Ovary (tissue), 9 donors: ENCODE data around the gene EMILIN2. TPM values are rescaled to one million over a fixed set of nuclear protein-coding genes. Genes with fewer than 3 reads are reported as not detected.

Source experiments
- DNase-seq, 5 donors: peaks; one replicate each; pipeline ENCODE4 v3.0.0-alpha.2; 2019 to 2020
- H3K27ac ChIP-seq, 2 donors: fragments of 200-600 bp; one replicate each; pipeline versions ENCODE4 v1.5.1 to v1.8.0; 2019 to 2022
- H3K27me3 ChIP-seq: fragments of 200-600 bp; one replicate; pipeline ENCODE4 v1.8.0; 2022
- H3K36me3 ChIP-seq: fragments of 200-600 bp; sonication (generic); one replicate; pipeline ENCODE4 v1.5.1; 2019
- H3K4me1 ChIP-seq: one replicate; pipeline ENCODE4 v1.8.1; 2013; ENCODE audit warnings: mild to moderate bottlenecking, moderate library complexity; ENCODE audit not compliant: insufficient read depth
- H3K4me3 ChIP-seq: fragments of 200-600 bp; sonication (generic); one replicate; pipeline ENCODE4 v1.5.1; 2017
- H3K9me3 ChIP-seq, 2 donors: fragments of 200-600 bp in 1 of 2; sonication (generic) in 1 of 2; one replicate each; pipeline versions ENCODE4 v1.5.1 to v1.8.1; 2013 to 2019; ENCODE audit warnings: mild to moderate bottlenecking in 1 of 2, moderate library complexity in 1 of 2
- EP300 ChIP-seq: sonication (generic); formaldehyde crosslinking; IDR thresholded peaks from one replicate; pipeline ENCODE4 v1.6.1; 2017; ENCODE audit warnings: antibody characterized with exemption
- POLR2A ChIP-seq: fragments of 450-650 bp; IDR thresholded peaks from one replicate; pipeline ENCODE4 v1.6.1; 2017; ENCODE audit warnings: antibody characterized with exemption, mild to moderate bottlenecking, moderate library complexity
- WGBS, 3 donors: extraction: QIAGEN DNeasy Blood & Tissue Kit in 1 of 3; methylation state at CpG; one replicate each; pipeline versions ENCODE4 v1.1.5 to v1.1.7; 2013 to 2017; 5-methylcytosine and 5-hydroxymethylcytosine counted together
- intact Hi-C, 4 donors: fragments of 100-400 bp; cut with DNase I; formaldehyde crosslinking; loops; one replicate each; pipeline versions ENCODE4 v1.11.0 to v1.15.1; 2022 to 2023
- polyA plus RNA-seq, 2 donors: library from polyadenylated mRNA; stranded (reverse); fragments of 200-250 nt in 1 of 2; fragments of 350-450 nt in 1 of 2; fragmentation: Illumina TruSeq in 1 of 2; extraction: RNeasy Lipid Tissue Mini Kit (QIAGEN cat#74804) in 1 of 2; gene quantifications; one replicate each; pipeline ENCODE4 v1.2.3, GENCODE V29; 2013 to 2014
- total RNA-seq, 7 donors: library from RNA; depleted of rRNA in 2 of 7; stranded (reverse); fragments of >200 nt in 2 of 7; fragmentation: NEBNext Ultra II Directional in 3 of 7; extraction: Animal tissue kit (Norgen Biotek cat#: 25700) in 3 of 7; gene quantifications; one replicate each; pipeline versions ENCODE4 v1.1.0 to v1.2.4, GENCODE V29; 2016 to 2023
- TF ChIP-seq, protein P1 (sequence below), 3 donors: fragments of 450-650 bp in 2 of 3; fragments of 200-600 bp in 1 of 3; IDR thresholded peaks; one replicate each; pipeline versions ENCODE4 v1.5.1 to v1.8.0; 2016 to 2022; ENCODE audit warnings: antibody characterized with exemption in 3 of 3, mild to moderate bottlenecking in 1 of 3
- donor health status: DM: no; HTN: no; CAD: no; lungs with moderate emphysema.
- donor health status: DM: no; HTN: no; CAD: no.
- donor health status: Bipolar disorder and iron deficiency.
- donor health status: DM: yes; HTN: yes; CAD: no.
- donor health status: DM: no; HTN: no; CAD: no.
- donor health status: DM: yes; HTN: yes; CAD: no.

EMILIN2 gene
- total and polyA plus RNA-seq, 9 donors, result 16.5 to 40.4 (median 34.3) TPM

DNA sequence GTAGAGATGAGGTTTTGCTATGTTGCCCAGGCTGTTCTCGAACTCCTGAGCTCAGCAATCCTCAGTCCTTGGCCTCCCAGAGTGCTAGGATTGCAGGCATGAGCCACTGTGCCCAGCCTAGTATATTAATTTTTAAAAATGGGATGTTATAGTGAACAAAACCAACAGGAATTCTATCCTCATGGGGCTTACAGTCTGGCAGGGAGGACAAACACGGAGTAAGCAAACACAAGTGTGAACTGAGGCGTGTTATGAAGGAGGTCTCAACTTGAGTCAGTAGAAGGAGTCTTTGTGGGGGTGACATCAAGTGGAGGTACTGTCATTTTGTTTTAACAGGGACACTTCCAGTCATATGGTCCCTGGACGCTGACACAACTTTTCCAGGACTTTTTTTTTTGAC is 33.1 kb downstream of the EMILIN2 start:
- Histone ChIP-seq H3K4me3 (no peak overlapping the region), H3K27me3 (no peaks in the 10 kb centered on the region), H3K36me3 (no peaks in the 10 kb centered on the region), H3K4me1 (peaks cover 14% of the 10 kb centered on the region), H3K9me3 (no peaks in the 10 kb centered on the region), H3K27ac (no peak overlapping the region)
- 91 to 95% (median 94%) methylated on average over 4 of the region's 4 CpGs for WGBS, 3 donors
- TF ChIP-seq, protein P1, sequence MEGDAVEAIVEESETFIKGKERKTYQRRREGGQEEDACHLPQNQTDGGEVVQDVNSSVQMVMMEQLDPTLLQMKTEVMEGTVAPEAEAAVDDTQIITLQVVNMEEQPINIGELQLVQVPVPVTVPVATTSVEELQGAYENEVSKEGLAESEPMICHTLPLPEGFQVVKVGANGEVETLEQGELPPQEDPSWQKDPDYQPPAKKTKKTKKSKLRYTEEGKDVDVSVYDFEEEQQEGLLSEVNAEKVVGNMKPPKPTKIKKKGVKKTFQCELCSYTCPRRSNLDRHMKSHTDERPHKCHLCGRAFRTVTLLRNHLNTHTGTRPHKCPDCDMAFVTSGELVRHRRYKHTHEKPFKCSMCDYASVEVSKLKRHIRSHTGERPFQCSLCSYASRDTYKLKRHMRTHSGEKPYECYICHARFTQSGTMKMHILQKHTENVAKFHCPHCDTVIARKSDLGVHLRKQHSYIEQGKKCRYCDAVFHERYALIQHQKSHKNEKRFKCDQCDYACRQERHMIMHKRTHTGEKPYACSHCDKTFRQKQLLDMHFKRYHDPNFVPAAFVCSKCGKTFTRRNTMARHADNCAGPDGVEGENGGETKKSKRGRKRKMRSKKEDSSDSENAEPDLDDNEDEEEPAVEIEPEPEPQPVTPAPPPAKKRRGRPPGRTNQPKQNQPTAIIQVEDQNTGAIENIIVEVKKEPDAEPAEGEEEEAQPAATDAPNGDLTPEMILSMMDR (IDR thresholded peaks at IDR 0.05), result no peak
- no peak for TF ChIP-seq POLR2A
- DNase-seq, result no peak
- intact Hi-C loops, result loop anchor here in 1 of 4 donors (2.0 kb wide), 1 partner anchor 21 kb away; no protein-coding TSS in a partner anchor

DNA sequence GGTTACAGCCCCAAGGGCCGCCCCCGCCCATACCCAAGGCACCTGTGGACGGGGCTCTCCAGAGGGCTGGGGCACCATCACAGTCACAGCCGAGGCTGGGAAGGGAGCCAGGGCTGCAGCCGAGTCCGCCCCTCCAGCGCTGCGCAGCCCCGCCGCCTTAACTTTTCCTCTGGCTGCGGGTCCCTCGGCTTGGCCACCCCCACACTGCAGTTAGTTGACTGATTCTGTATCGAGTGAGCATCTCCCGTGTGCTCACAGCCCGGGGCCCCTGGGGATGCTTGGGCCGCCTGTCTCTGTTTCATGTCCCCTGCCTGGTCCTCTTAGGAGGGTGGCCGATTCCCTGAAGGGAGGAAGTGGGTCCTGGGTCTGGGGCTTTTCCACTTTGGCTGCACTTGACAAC is 33.7 kb downstream of the EMILIN2 start:
- 84 to 87% (median 86%) methylated on average over 17 of the region's 17 CpGs for WGBS, 3 donors
- peak overlapping the region in 1 of 2 donors; percentile 86 for H3K27ac ChIP-seq
- no peaks in the 10 kb centered on the region for H3K27me3 ChIP-seq
- H3K4me3 ChIP-seq, result no peak overlapping the region
- no peaks in the 10 kb centered on the region for H3K9me3 ChIP-seq
- intact Hi-C loops, result loop anchor here in 1 of 4 donors (2.0 kb wide), 1 partner anchor 22 kb away; no protein-coding TSS in a partner anchor
- peaks cover 14% of the 10 kb centered on the region for H3K4me1 ChIP-seq
- DNase-seq, result peak in 1 of 5 donors; percentile 39
- no peak for TF ChIP-seq EP300
- TF ChIP-seq, protein P1 (IDR thresholded peaks at IDR 0.05), result no peak
- no peaks in the 10 kb centered on the region for H3K36me3 ChIP-seq

DNA sequence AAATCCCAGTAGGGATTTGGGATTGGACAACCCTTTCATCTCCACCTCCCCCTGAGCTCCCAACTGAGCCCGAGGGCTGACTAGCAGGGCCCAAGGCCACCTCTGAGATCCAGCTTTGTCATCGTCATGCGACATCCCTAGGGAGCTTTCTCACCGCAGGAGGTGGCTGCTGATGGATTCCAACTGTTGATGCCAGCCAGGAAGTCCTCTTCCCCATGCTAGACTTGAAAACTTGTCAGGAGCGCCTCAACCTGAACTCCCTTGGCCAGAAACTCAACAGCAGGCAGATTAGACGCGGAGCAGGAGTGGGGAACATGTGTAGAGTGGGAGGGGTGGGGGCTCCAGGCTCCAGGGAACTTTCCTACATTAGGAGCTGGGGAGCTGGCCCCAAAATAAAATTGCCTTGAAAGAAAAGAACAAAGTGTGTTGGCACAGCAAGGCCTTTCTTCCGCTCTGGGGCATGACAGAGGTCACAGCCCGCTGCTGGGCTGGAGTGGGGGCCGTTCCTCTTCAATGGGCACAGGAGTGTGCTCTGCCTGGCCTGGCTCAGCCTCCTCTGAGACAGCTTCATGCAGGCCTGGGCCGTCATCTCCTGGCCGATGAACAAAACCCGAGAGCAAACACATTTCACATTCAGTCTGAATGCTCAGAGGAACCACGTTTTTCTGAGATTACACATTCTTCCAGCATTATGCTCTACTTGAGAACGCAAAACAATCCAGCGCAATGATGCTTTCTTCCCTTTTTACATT is 34.5 kb downstream of the EMILIN2 start:
- H3K27ac ChIP-seq, result peak overlapping the region; percentile 51 to 86
- no peaks in the 10 kb centered on the region for H3K27me3 ChIP-seq
- peaks cover 14% of the 10 kb centered on the region for H3K4me1 ChIP-seq
- peak; percentile 85 to 91 (median 87) for DNase-seq
- no peak overlapping the region for H3K4me3 ChIP-seq
- no peaks in the 10 kb centered on the region for H3K9me3 ChIP-seq
- intact Hi-C loops, result loop anchor here in 1 of 4 donors (2.0 kb wide), 1 partner anchor 22 kb away; no protein-coding TSS in a partner anchor
- no peaks in the 10 kb centered on the region for H3K36me3 ChIP-seq
- 26 to 32% (median 27%) methylated on average over 16 of the region's 16 CpGs for WGBS, 3 donors
- no peak for TF ChIP-seq EP300
- TF ChIP-seq POLR2A, result no peak
- TF ChIP-seq, protein P1 (IDR thresholded peaks at IDR 0.05), result no peak

DNA sequence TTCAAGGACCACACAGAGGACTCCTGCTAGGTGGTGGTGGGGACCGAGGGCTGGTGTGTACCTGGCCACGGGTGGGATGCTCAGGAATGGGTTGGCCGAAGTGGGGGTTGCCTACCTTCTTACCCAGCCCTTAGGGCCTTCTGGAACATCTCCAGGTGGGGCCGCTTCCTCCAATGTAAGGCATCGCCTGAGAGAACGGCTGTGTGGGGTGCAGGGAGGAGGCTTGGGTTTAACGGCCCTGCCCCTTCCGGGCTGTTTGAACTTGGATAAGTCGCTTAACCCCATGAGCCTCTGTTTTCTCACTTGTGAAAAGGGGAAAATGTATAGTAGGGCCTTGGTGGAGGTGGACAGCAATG is 35.0 kb downstream of the EMILIN2 start:
- intact Hi-C loops, result loop anchor here in 1 of 4 donors (2.0 kb wide), 1 partner anchor 23 kb away; no protein-coding TSS in a partner anchor
- peak; percentile 45 to 72 (median 63) for DNase-seq
- Histone ChIP-seq H3K27ac (peak overlapping the region; percentile 51 to 86), H3K27me3 (no peaks in the 10 kb centered on the region), H3K9me3 (no peaks in the 10 kb centered on the region), H3K4me1 (peaks cover 14% of the 10 kb centered on the region), H3K36me3 (no peaks in the 10 kb centered on the region), H3K4me3 (no peak overlapping the region)
- TF ChIP-seq, protein P1 (IDR thresholded peaks at IDR 0.05), result no peak
- TF ChIP-seq POLR2A (no peak), EP300 (no peak)
- 31 to 39% (median 36%) methylated on average over 9 of the region's 9 CpGs for WGBS, 3 donors
